Colon (tissue), 2 donors: ENCODE results near the gene SESTD1.
"Not testable (repeated sequence)": the region's sequence is repeated elsewhere in the genome, so short reads cannot be mapped to it uniquely, and the experiment has no call there.

Experiments used
- FAIRE-seq: peaks from 2 replicates; lab custom pipeline; 2012; peaks lifted over from hg19 to GRCh38; lab: Jason Lieb, UNC
- donor health status: control.
- donor health status: control.

Gene SESTD1

GRCh38 chr2:179238027-179238426 is 26.6 kb downstream of the SESTD1 start:
- FAIRE-seq: no peak

- FAIRE-seq: peak; percentile 5
Observed at GRCh38 chr2:179237209-179237946, 27.3 kb downstream of the SESTD1 start.

- no peak for FAIRE-seq
Observed at GRCh38 chr2:179235463-179236108, 29.0 kb downstream of the SESTD1 start.

- no peak for FAIRE-seq
Observed at GRCh38 chr2:179234658-179235240, 29.9 kb downstream of the SESTD1 start.

- no peak for FAIRE-seq
Observed at GRCh38 chr2:179233626-179234430, 30.8 kb downstream of the SESTD1 start.

- FAIRE-seq: no peak
Observed at GRCh38 chr2:179233083-179233490, 31.5 kb downstream of the SESTD1 start.

- no peak for FAIRE-seq
Observed at GRCh38 chr2:179226961-179227259, 37.7 kb downstream of the SESTD1 start.

- no peak for FAIRE-seq
Observed at GRCh38 chr2:179226203-179226960, 38.2 kb downstream of the SESTD1 start.

- no peak for FAIRE-seq
Observed at GRCh38 chr2:179224361-179224760, 40.3 kb downstream of the SESTD1 start.

GRCh38 chr2:179222076-179222475 is 42.6 kb downstream of the SESTD1 start:
- FAIRE-seq: no peak

GRCh38 chr2:179218848-179219594 is 45.6 kb downstream of the SESTD1 start:
- FAIRE-seq: no peak

- not testable (repeated sequence) for FAIRE-seq
Observed at GRCh38 chr2:179214671-179215070, 50.0 kb downstream of the SESTD1 start.

GRCh38 chr2:179211355-179211754 is 53.3 kb downstream of the SESTD1 start:
- FAIRE-seq: no peak

- not testable (repeated sequence) for FAIRE-seq
Observed at GRCh38 chr2:179208277-179208676, 56.4 kb downstream of the SESTD1 start.

GRCh38 chr2:179207047-179207446 is 57.6 kb downstream of the SESTD1 start:
- FAIRE-seq: no peak

- FAIRE-seq: no peak
Observed at GRCh38 chr2:179201869-179202268, 62.8 kb downstream of the SESTD1 start.

- not testable (repeated sequence) for FAIRE-seq
Observed at GRCh38 chr2:179195926-179196590, 68.6 kb downstream of the SESTD1 start.

- FAIRE-seq: no peak
Observed at GRCh38 chr2:179195141-179195540, 69.5 kb downstream of the SESTD1 start.

- FAIRE-seq: no peak
Observed at GRCh38 chr2:179193759-179194394, 70.8 kb downstream of the SESTD1 start.

- FAIRE-seq: no peak
Observed at GRCh38 chr2:179191110-179191509, 73.5 kb downstream of the SESTD1 start.
